Endothelial cell (in vitro differentiated cells): ENCODE data around the gene OR6S1. TPM values are rescaled to one million over a fixed set of nuclear protein-coding genes. Genes with fewer than 3 reads are reported as not detected.

Source experiments
- DNase-seq: peaks from one replicate; pipeline ENCODE4 v3.0.0; 2021; ENCODE audit warnings: low spot score
- H3K27ac Mint-ChIP-seq: one replicate; pipeline ENCODE4 v1.8.0; 2021; ENCODE audit warnings: mixed read lengths, inconsistent platforms; ENCODE audit not compliant: unreplicated experiment
- H3K27me3 Mint-ChIP-seq: one replicate; pipeline ENCODE4 v1.8.0; 2021; ENCODE audit warnings: mild to moderate bottlenecking, moderate library complexity, mixed read lengths, inconsistent platforms; ENCODE audit not compliant: unreplicated experiment
- H3K36me3 Mint-ChIP-seq: one replicate; pipeline ENCODE4 v1.8.0; 2021; ENCODE audit warnings: mild to moderate bottlenecking, low read depth, mixed read lengths, inconsistent platforms; ENCODE audit not compliant: unreplicated experiment
- H3K4me1 Mint-ChIP-seq: one replicate; pipeline ENCODE4 v1.8.0; 2021; ENCODE audit warnings: mild to moderate bottlenecking, mixed read lengths, inconsistent platforms; ENCODE audit not compliant: unreplicated experiment
- H3K4me3 Mint-ChIP-seq: one replicate; pipeline ENCODE4 v1.8.0; 2021; ENCODE audit warnings: mild to moderate bottlenecking, mixed read lengths, inconsistent platforms; ENCODE audit not compliant: unreplicated experiment
- H3K9me3 Mint-ChIP-seq: one replicate; pipeline ENCODE4 v1.8.0; 2021; ENCODE audit warnings: mixed read lengths, inconsistent platforms; ENCODE audit not compliant: unreplicated experiment
- CTCF ChIP-seq: fragments of 200-600 bp; sonication (generic); IDR thresholded peaks from one replicate; pipeline ENCODE4 v1.5.0; 2021; ENCODE audit warnings: antibody characterized with exemption; ENCODE audit not compliant: unreplicated experiment
- total RNA-seq: library from RNA; stranded (reverse); fragmentation: NEBNext Ultra II Directional; extraction: Animal tissue kit (Norgen Biotek cat#: 25700); gene quantifications from one replicate; pipeline ENCODE4 v1.2.1, GENCODE V29; 2021; ENCODE audit not compliant: unreplicated experiment

Gene OR6S1
- total RNA-seq, 1 donor from 2014 or later, result not detected

GRCh38 chr14:20659336-20659735 is 17.8 kb upstream of the OR6S1 start:
- Mint-ChIP-seq H3K4me3 (no peak overlapping the region), H3K27ac (no peak overlapping the region), H3K27me3 (peaks cover 23% of the 10 kb centered on the region), H3K4me1 (peaks cover 12% of the 10 kb centered on the region), H3K9me3 (no peaks in the 10 kb centered on the region), H3K36me3 (peaks cover 4% of the 10 kb centered on the region)
- TF ChIP-seq CTCF, result no peak
- DNase-seq, result no peak

GRCh38 chr14:20658246-20658645 is 16.8 kb upstream of the OR6S1 start:
- Mint-ChIP-seq H3K27ac (no peak overlapping the region), H3K4me3 (no peak overlapping the region), H3K4me1 (peaks cover 13% of the 10 kb centered on the region), H3K9me3 (no peaks in the 10 kb centered on the region), H3K36me3 (peaks cover 4% of the 10 kb centered on the region), H3K27me3 (peaks cover 19% of the 10 kb centered on the region)
- no peak for TF ChIP-seq CTCF
- no peak for DNase-seq

GRCh38 chr14:20657216-20658211 is 16.0 kb upstream of the OR6S1 start:
- DNase-seq, result peak; percentile 19
- Mint-ChIP-seq H3K36me3 (peaks cover 3% of the 10 kb centered on the region), H3K9me3 (no peaks in the 10 kb centered on the region), H3K4me3 (peak overlapping the region; percentile 37), H3K4me1 (peaks cover 7% of the 10 kb centered on the region), H3K27ac (no peak overlapping the region), H3K27me3 (peaks cover 16% of the 10 kb centered on the region)
- no peak for TF ChIP-seq CTCF

GRCh38 chr14:20656274-20656673 is 14.8 kb upstream of the OR6S1 start:
- Mint-ChIP-seq H3K36me3 (no peaks in the 10 kb centered on the region), H3K27me3 (peaks cover 16% of the 10 kb centered on the region), H3K4me1 (peaks cover 4% of the 10 kb centered on the region), H3K4me3 (no peak overlapping the region), H3K9me3 (no peaks in the 10 kb centered on the region), H3K27ac (no peak overlapping the region)
- no peak for DNase-seq
- TF ChIP-seq CTCF, result no peak

GRCh38 chr14:20655851-20656250 is 14.4 kb upstream of the OR6S1 start:
- Mint-ChIP-seq H3K36me3 (no peaks in the 10 kb centered on the region), H3K27me3 (peaks cover 16% of the 10 kb centered on the region), H3K27ac (no peak overlapping the region), H3K4me3 (no peak overlapping the region), H3K4me1 (peaks cover 4% of the 10 kb centered on the region), H3K9me3 (no peaks in the 10 kb centered on the region)
- TF ChIP-seq CTCF, result no peak
- no peak for DNase-seq
